ENCODE data around the gene SNX2. TPM values are rescaled to one million over a fixed set of nuclear protein-coding genes. Genes with fewer than 3 reads are reported as not detected.

The SNX2 gene
- total RNA-seq, 1 donor from 2014 or later = 72.7 TPM

GRCh38 chr5:122839731-122840130, 64.9 kb downstream of the SNX2 start:
- Mint-ChIP-seq H3K27ac (ENCODE audit: unreplicated experiment) (no peak overlapping the region), H3K36me3 (ENCODE audit: low read depth) (peaks cover 3% of the 10 kb centered on the region), H3K4me1 (peaks cover 17% of the 10 kb centered on the region), H3K27me3 (ENCODE audit: low read depth) (peaks cover 4% of the 10 kb centered on the region), H3K4me3 (no peak overlapping the region), H3K9me3 (no peaks in the 10 kb centered on the region)
- no peak for TF ChIP-seq CTCF (conservative IDR thresholded peaks at IDR 0.05)
- DNase-seq (ENCODE audit: low read depth, low spot score) = no peak

GRCh38 chr5:122842016-122842580, 67.2 kb downstream of the SNX2 start:
- DNase-seq (ENCODE audit: low read depth, low spot score) = no peak
- TF ChIP-seq CTCF (conservative IDR thresholded peaks at IDR 0.05) = no peak
- Mint-ChIP-seq H3K27ac (ENCODE audit: unreplicated experiment) (no peak overlapping the region), H3K9me3 (no peaks in the 10 kb centered on the region), H3K27me3 (ENCODE audit: low read depth) (peaks cover 6% of the 10 kb centered on the region), H3K4me1 (peaks cover 32% of the 10 kb centered on the region), H3K36me3 (ENCODE audit: low read depth) (peaks cover 3% of the 10 kb centered on the region), H3K4me3 (no peak overlapping the region)

- H3K9me3 Mint-ChIP-seq = no peaks in the 10 kb centered on the region
- peaks cover 3% of the 10 kb centered on the region for H3K36me3 Mint-ChIP-seq (ENCODE audit: low read depth)
- peak overlapping the region; percentile 83 for H3K27ac Mint-ChIP-seq (ENCODE audit: unreplicated experiment)
- peaks cover 38% of the 10 kb centered on the region for H3K4me1 Mint-ChIP-seq
- no peak for DNase-seq (ENCODE audit: low read depth, low spot score)
- TF ChIP-seq CTCF (conservative IDR thresholded peaks at IDR 0.05) = no peak
- H3K27me3 Mint-ChIP-seq (ENCODE audit: low read depth) = peaks cover 6% of the 10 kb centered on the region
- peak overlapping the region; percentile 89 for H3K4me3 Mint-ChIP-seq
Measured at GRCh38 chr5:122844136-122844909, 69.4 kb downstream of the SNX2 start.

GRCh38 chr5:122844910-122845228, 70.0 kb downstream of the SNX2 start:
- peaks cover 6% of the 10 kb centered on the region for H3K27me3 Mint-ChIP-seq (ENCODE audit: low read depth)
- no peak for DNase-seq (ENCODE audit: low read depth, low spot score)
- H3K36me3 Mint-ChIP-seq (ENCODE audit: low read depth) = peaks cover 3% of the 10 kb centered on the region
- peak overlapping the region; percentile 89 for H3K4me3 Mint-ChIP-seq
- H3K4me1 Mint-ChIP-seq = peaks cover 43% of the 10 kb centered on the region
- no peak for TF ChIP-seq CTCF (conservative IDR thresholded peaks at IDR 0.05)
- no peaks in the 10 kb centered on the region for H3K9me3 Mint-ChIP-seq
- peak overlapping the region; percentile 83 for H3K27ac Mint-ChIP-seq (ENCODE audit: unreplicated experiment)

- no peaks in the 10 kb centered on the region for H3K9me3 Mint-ChIP-seq
- peaks cover 3% of the 10 kb centered on the region for H3K36me3 Mint-ChIP-seq (ENCODE audit: low read depth)
- no peak for TF ChIP-seq CTCF (conservative IDR thresholded peaks at IDR 0.05)
- H3K4me3 Mint-ChIP-seq = peak within 1 kb of the TSS; percentile 89
- H3K27ac Mint-ChIP-seq (ENCODE audit: unreplicated experiment) = peak within 1 kb of the TSS; percentile 83
- H3K4me1 Mint-ChIP-seq = peaks cover 47% of the 10 kb centered on the region
- peak; percentile 62 for DNase-seq (ENCODE audit: low read depth, low spot score)
- peaks cover 6% of the 10 kb centered on the region for H3K27me3 Mint-ChIP-seq (ENCODE audit: low read depth)
Measured at GRCh38 chr5:122845229-122846050, 70.6 kb downstream of the SNX2 start, which contains the start of gene SNX24. Gene SNX24, plus strand, starts transcription at chr5:122845613. Its CDS starts 21 bp downstream, at chr5:122845634.

All from neural crest cell (in vitro differentiated cells).